ENCODE results near the gene TBCD.

TBCD gene

GRCh38 chr17:82881324-82881823 lies 129.5 kb downstream of the TBCD start:
- Histone ChIP-seq H3K4me3 (ENCODE audit: low read depth, low read length) (no peak overlapping the region), H3K4me1 (peaks cover 34% of the 10 kb centered on the region), H3K9me3 (no peaks in the 10 kb centered on the region), H3K27me3 (no peaks in the 10 kb centered on the region), H3K36me3 (no peaks in the 10 kb centered on the region)
- no peak for DNase-seq
- TF ChIP-seq CTCF (IDR thresholded peaks at IDR 0.05; ENCODE audit: low read depth, low read length), result no peak

GRCh38 chr17:82881900-82882714 lies 130.2 kb downstream of the TBCD start:
- Histone ChIP-seq H3K9me3 (no peaks in the 10 kb centered on the region), H3K27me3 (no peaks in the 10 kb centered on the region), H3K4me3 (ENCODE audit: low read depth, low read length) (no peak overlapping the region), H3K36me3 (0 out of 2 replicates have a peak, but pooled peaks cover under 1% of the 10 kb centered on the region), H3K4me1 (peaks cover 34% of the 10 kb centered on the region)
- no peak for DNase-seq
- TF ChIP-seq CTCF (IDR thresholded peaks at IDR 0.05; ENCODE audit: low read depth, low read length), result no peak

GRCh38 chr17:82882715-82883418 lies 131.0 kb downstream of the TBCD start:
- TF ChIP-seq CTCF (IDR thresholded peaks at IDR 0.05; ENCODE audit: low read depth, low read length), result no peak
- Histone ChIP-seq H3K27me3 (no peaks in the 10 kb centered on the region), H3K9me3 (no peaks in the 10 kb centered on the region; the same call in 1 of the 2 replicates), H3K36me3 (0 out of 2 replicates have a peak, but pooled peaks cover 8% of the 10 kb centered on the region), H3K4me3 (ENCODE audit: low read depth, low read length) (no peak overlapping the region), H3K4me1 (peaks cover 34% of the 10 kb centered on the region)
- DNase-seq, result no peak

GRCh38 chr17:82883419-82884031 lies 131.7 kb downstream of the TBCD start:
- TF ChIP-seq CTCF (IDR thresholded peaks at IDR 0.05; ENCODE audit: low read depth, low read length), result no peak
- H3K36me3 ChIP-seq, result 0 out of 2 replicates have a peak, but pooled peaks cover 8% of the 10 kb centered on the region
- DNase-seq, result no peak
- peaks cover 34% of the 10 kb centered on the region for H3K4me1 ChIP-seq
- no peaks in the 10 kb centered on the region for H3K27me3 ChIP-seq
- H3K4me3 ChIP-seq (ENCODE audit: low read depth, low read length), result no peak overlapping the region
- H3K9me3 ChIP-seq, result no peaks in the 10 kb centered on the region; the same call in 1 of the 2 replicates

- Histone ChIP-seq H3K4me3 (ENCODE audit: low read depth, low read length) (no peak overlapping the region), H3K4me1 (peaks cover 34% of the 10 kb centered on the region), H3K36me3 (0 out of 2 replicates have a peak, but pooled peaks cover 8% of the 10 kb centered on the region), H3K27me3 (no peaks in the 10 kb centered on the region), H3K9me3 (no peaks in the 10 kb centered on the region; the same call in 1 of the 2 replicates)
- no peak for DNase-seq
- TF ChIP-seq CTCF (IDR thresholded peaks at IDR 0.05; ENCODE audit: low read depth, low read length), result no peak
Observed at GRCh38 chr17:82884341-82884969, 132.6 kb downstream of the TBCD start.
